Measurements from ENCODE around the gene CMTM6.
"Not testable (repeated sequence)": the region's sequence is repeated elsewhere in the genome, so short reads cannot be mapped to it uniquely, and the experiment has no call there.

The CMTM6 gene

DNA sequence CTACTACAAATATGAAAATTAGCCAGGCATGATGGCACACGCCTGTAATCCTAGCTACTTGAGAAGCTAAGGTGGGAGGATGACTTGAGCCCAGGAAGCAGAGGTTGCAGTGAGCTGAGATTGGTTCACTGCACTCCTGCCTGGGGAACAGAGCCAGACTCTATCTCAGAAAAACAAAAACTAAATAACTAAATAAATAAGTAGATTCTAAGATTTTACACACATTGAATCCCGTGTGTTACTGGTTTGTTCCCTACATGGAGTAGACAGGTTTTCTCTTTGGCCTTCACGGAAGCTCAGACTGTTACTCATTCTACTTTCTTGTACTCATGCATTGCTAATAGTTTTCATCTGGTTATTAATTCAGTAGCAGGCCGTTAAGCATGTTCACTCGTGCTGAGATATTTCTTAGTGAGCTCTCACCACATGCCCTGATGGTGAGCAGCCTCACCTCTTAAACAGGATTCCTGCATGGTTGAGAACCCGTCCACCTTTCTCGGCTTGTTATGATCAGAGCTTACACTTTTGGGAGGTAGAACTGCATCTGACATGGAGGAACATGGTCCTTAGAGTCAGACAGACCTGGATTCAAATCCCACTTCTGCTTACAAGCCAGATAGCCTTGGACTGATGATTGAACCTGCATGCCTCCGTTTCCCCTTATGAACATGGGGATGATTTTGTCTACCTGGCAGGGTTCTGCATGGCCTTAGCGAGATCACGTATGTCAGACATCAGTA, 61.9 kb downstream of the CMTM6 start:
- DNase-seq, result no peak

DNA sequence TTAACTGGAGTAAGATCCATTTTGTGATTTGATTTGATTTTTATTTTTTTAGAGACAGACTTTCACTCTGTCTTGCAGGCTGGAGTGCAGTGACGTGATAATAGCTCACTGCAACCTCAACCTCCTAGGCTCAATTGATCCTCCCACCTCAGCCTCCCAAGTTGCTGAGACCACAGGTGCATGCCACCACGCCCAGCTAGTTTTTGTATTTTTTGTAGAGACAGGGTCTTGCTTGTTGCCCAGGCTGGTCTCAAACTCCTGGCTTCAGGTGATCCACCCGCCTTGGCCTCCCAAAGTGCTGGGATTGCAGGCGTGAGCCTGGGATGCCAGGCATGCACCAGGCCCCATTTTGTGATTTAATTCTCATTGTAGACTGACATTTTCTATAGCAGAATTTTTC, 63.2 kb downstream of the CMTM6 start:
- not testable (repeated sequence) for DNase-seq

DNA sequence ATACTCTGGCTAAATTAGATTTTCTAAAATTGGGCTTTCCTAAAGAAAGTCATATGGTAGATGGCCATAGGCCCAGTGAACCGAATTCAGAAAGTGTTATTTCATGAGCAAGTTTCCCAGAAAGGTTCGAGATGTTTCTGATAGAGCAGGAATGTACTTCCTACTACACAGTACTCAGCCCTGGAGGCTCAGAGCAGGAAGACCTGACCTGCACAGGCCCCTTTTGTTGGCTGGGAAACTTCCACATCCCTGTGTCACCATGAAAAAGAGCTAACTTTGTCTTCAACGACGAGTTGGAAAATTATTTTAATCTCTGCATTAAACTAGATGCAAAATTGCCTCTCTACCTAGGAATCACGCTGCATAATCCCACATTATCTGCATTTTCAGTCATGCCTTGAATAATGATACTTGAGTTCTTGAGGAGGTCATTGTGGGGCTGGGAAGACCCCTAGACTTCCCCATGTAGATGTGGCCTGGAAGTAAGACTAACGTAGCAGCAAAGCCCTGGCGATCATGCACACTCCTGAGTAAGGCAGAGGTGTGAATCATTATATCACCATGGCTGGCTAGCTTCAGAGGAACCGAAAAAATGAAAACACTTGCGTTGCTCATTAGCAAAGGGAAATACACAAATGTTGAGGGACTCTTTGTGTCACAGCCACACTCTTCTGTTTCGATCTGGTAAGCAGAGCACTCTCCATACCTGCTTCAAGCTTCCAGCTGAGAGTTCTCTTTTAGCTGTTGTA, 63.9 kb downstream of the CMTM6 start:
- DNase-seq, result no peak

DNA sequence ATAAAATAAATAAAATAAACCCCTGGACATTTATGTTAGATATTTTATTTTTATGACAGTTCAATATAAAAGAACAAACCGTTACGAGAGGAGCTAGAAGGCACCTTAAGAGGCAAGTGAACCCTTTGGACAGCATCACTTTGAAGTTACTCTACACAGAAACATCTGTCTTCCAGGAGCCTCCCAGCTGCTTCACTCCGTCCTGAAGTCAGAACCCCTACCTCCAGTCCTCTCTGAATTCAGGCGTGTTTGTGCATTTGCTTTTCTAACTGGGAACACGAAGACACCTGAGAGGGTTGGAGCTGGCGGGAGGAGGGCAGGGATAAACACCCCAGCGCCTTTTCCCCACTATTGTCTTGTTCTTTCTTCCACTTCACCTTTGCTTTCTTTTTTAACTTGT, 64.8 kb downstream of the CMTM6 start:
- no peak for DNase-seq

DNA sequence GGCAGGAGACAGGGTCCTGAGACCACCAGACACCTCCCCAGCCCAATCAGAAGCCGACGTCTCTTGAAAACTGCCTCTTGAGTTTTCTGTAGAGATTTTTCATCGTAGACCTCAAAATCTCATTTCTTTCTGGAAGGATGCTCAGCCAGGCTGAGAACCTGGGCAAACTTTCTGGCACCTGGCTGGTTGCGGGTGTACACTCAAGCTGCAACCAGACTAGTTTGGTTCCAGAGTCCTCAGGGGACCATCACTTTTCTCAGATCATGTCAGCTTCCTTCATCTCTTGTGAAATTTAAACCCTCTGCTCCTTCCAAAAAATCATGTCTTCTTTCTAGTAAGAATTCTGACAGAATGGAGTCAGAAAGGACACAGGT, 65.8 kb downstream of the CMTM6 start:
- no peak for DNase-seq

GRCh38 chr3:32435911-32436815, 66.5 kb downstream of the CMTM6 start:
- DNase-seq, result no peak

DNA sequence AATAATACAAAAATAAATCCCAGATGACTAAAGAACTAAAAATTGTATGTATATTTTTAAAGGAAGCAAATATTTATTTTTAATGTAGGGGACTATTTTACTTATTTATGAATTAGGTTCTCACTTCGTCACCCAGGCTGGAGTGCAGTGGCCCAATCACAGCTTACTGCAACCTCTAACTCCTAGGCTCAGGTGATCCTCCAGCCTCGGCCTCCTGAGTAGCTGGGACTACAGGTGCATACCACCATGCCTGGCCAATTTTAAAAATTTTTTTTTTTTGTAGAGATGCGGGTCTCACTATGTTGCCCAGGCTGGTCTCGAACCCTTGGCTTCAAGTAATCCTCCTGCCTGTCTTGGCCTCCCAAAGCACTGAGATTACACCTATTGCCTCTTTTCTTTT, 68.4 kb downstream of the CMTM6 start:
- DNase-seq, result no peak

- no peak for DNase-seq
Observed at GRCh38 chr3:32432711-32433530, 69.7 kb downstream of the CMTM6 start.

DNA sequence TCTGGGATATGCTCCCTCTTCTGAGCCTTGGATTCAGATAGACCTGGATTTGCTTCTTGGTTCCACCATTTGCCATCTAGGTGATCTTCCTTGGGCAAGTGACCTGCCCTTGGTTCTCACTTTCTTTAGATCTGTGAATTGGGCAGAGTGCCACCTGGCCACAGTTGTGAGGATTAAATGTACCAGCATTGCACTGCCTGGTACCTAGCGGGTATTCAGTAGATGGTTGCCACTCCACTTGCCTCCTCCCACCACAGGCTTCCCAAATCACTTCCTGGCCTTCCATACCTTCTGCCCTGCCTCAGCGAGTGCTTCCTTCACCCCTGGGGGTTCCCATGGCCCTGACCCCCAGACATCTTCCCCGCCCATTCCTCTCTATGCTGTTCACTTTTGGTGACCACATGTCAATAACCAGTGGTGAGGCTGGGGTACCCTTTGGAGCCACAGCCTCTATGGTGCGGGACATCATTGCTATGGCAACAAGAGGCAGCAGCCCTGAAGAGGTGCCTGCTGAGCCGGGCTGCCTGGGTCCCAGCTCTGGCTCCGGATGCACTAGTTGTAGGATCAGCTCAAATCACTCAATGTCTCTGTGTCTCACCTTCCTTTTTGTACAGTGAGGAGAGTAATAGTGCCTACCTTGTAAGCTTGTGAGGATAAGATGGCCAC, 70.5 kb downstream of the CMTM6 start:
- DNase-seq, result no peak

DNA sequence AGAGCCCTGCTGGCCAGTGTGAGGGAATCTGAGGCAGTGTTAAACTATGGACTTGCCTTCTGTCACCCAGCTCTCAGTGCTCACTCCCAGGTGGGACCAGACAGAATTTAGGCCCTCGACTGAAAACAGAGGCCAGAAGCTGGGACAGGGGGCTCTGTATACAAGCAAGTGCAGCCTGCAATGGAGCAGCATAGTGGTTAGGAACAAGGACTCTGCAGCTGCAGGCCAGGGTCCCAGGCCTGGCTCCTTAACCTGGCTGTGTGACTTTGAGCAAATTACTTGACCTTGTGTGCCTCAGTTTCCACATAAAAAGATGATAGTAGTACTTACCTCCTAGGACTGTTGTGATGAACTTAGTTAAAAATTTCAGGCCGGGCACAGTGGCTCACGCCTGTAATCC, 71.2 kb downstream of the CMTM6 start:
- no peak for DNase-seq

All from NCI-H345 (cell line).